GM18868 (cell line): ENCODE measurements around the gene ETV5.

Experiments
- ATAC-seq: cut with Tn5 transposase; IDR thresholded peaks from one replicate; pipeline ENCODE4 v1.9.1; 2021; ENCODE audit warnings: mild to moderate bottlenecking, moderate library complexity; ENCODE audit not compliant: unreplicated experiment

Gene ETV5

GRCh38 chr3:186097317-186097662 is 11.6 kb downstream of the ETV5 start:
- ATAC-seq, result no peak

- ATAC-seq, result no peak
Observed at GRCh38 chr3:186096290-186096689, 12.6 kb downstream of the ETV5 start.

GRCh38 chr3:186095561-186096081 is 13.3 kb downstream of the ETV5 start:
- ATAC-seq, result no peak

- ATAC-seq, result no peak
Observed at GRCh38 chr3:186094696-186095425, 14.0 kb downstream of the ETV5 start.

GRCh38 chr3:186094271-186094670 is 14.6 kb downstream of the ETV5 start:
- ATAC-seq, result no peak

- ATAC-seq, result no peak
Observed at GRCh38 chr3:186093271-186093900, 15.5 kb downstream of the ETV5 start.

GRCh38 chr3:186092360-186093070 is 16.4 kb downstream of the ETV5 start:
- ATAC-seq, result no peak

- ATAC-seq, result no peak
Observed at GRCh38 chr3:186090901-186091300, 18.0 kb downstream of the ETV5 start.

GRCh38 chr3:186088335-186088734 is 20.6 kb downstream of the ETV5 start:
- no peak for ATAC-seq

- ATAC-seq, result no peak
Observed at GRCh38 chr3:186084264-186084663, 24.6 kb downstream of the ETV5 start.

GRCh38 chr3:186083746-186084145 is 25.1 kb downstream of the ETV5 start:
- ATAC-seq, result no peak

- no peak for ATAC-seq
Observed at GRCh38 chr3:186082150-186082549, 26.7 kb downstream of the ETV5 start.

- no peak for ATAC-seq
Observed at GRCh38 chr3:186081678-186082077, 27.2 kb downstream of the ETV5 start.

GRCh38 chr3:186080849-186081438 is 27.9 kb downstream of the ETV5 start:
- ATAC-seq, result no peak

GRCh38 chr3:186079925-186080324 is 29.0 kb downstream of the ETV5 start:
- ATAC-seq, result no peak

- ATAC-seq, result no peak
Observed at GRCh38 chr3:186077466-186077865, 31.4 kb downstream of the ETV5 start.

- no peak for ATAC-seq
Observed at GRCh38 chr3:186075931-186076567, 32.8 kb downstream of the ETV5 start.

- no peak for ATAC-seq
Observed at GRCh38 chr3:186075489-186075888, 33.4 kb downstream of the ETV5 start.

GRCh38 chr3:186073641-186074040 is 35.2 kb downstream of the ETV5 start:
- ATAC-seq, result no peak

- no peak for ATAC-seq
Observed at GRCh38 chr3:186070996-186071395, 37.9 kb downstream of the ETV5 start.

GRCh38 chr3:186070550-186070949 is 38.3 kb downstream of the ETV5 start:
- no peak for ATAC-seq
